H1 (cell line): ENCODE measurements around the gene UBE2J1. TPM values are rescaled to one million over a fixed set of nuclear protein-coding genes. Genes with fewer than 3 reads are reported as not detected.

Source experiments
- BACH1 ChIP-seq: IDR thresholded peaks from 2 replicates; pipeline ENCODE4 v1.6.1; 2012; ENCODE audit warnings: low read length, improper control_type of control experiment
- CTBP2 ChIP-seq: IDR thresholded peaks from 2 replicates; pipeline ENCODE4 v1.7.0; 2011; ENCODE audit warnings: borderline replicate concordance, mild to moderate bottlenecking, moderate library complexity, mixed read lengths, low read length; ENCODE audit not compliant: insufficient read depth, insufficient read length
- JUND ChIP-seq: IDR thresholded peaks from 2 replicates; pipeline ENCODE4 v1.6.1; 2011; ENCODE audit warnings: mild to moderate bottlenecking, improper control_type of control experiment, low read length
- KDM1A ChIP-seq: fragments of 200-600, 300-600 bp; sonication (generic); IDR thresholded peaks from 2 replicates; pipeline ENCODE4 v1.7.1; 2016; ENCODE audit warnings: mild to moderate bottlenecking, low read length, borderline replicate concordance
- KDM5A ChIP-seq: fragments of 200-600 bp; IDR thresholded peaks from 2 replicates; pipeline ENCODE4 v1.7.1; 2012; ENCODE audit warnings: mild to moderate bottlenecking, low read length, inconsistent platforms, mixed read lengths
- PHF8 ChIP-seq: fragments of 200-600 bp; sonication (generic); conservative IDR thresholded peaks from 2 replicates; pipeline ENCODE4 v1.7.1; 2012; ENCODE audit warnings: low read depth, mild to moderate bottlenecking, inconsistent platforms, low read length, moderate library complexity
- SIN3A ChIP-seq, 2 experiments: IDR thresholded peaks in 1 of 2; conservative IDR thresholded peaks in 1 of 2; 2 replicates each; pipeline ENCODE4 v1.6.1; 2011 to 2012; ENCODE audit warnings: low read length in 2 of 2, improper control_type of control experiment in 1 of 2, low read depth in 1 of 2, mild to moderate bottlenecking in 1 of 2
- TAF1 ChIP-seq: IDR thresholded peaks from 2 replicates; pipeline ENCODE4 v1.6.1; 2011; ENCODE audit warnings: mild to moderate bottlenecking, low read depth, low read length
- TAF7 ChIP-seq: optimal IDR thresholded peaks from 2 replicates; pipeline ENCODE3; 2011; ENCODE audit warnings: low read depth, mild to moderate bottlenecking, inconsistent platforms, low read length, moderate library complexity, borderline replicate concordance
- polyA plus RNA-seq, 7 experiments: library from polyadenylated mRNA; depleted of rRNA in 3 of 7; stranded (reverse) in 5 of 7; unstranded in 2 of 7; fragments of >200 nt in 5 of 7; fragments of 200-250 nt in 2 of 7; gene quantifications; 1 replicate in 5 of 7; 2 replicates in 1 of 7; 4 replicates in 1 of 7; pipeline versions ENCODE4 v1.2.1 to v1.2.3, GENCODE V29; 2011 to 2013; ENCODE audit warnings: missing spikeins in 2 of 7, mixed read lengths in 2 of 7
- total RNA-seq: library from RNA; stranded (reverse); fragmentation: NEBNext Ultra II Directional; extraction: Animal tissue kit (Norgen Biotek cat#: 25700); gene quantifications from 2 replicates; pipeline ENCODE4 v1.2.1, GENCODE V29; 2021

UBE2J1 gene
- total and polyA plus RNA-seq, 2 of the 8 experiments (the other 6 are each of a cell fraction or from before 2014, with no cell fraction given): 8.5 to 15.2 TPM

DNA sequence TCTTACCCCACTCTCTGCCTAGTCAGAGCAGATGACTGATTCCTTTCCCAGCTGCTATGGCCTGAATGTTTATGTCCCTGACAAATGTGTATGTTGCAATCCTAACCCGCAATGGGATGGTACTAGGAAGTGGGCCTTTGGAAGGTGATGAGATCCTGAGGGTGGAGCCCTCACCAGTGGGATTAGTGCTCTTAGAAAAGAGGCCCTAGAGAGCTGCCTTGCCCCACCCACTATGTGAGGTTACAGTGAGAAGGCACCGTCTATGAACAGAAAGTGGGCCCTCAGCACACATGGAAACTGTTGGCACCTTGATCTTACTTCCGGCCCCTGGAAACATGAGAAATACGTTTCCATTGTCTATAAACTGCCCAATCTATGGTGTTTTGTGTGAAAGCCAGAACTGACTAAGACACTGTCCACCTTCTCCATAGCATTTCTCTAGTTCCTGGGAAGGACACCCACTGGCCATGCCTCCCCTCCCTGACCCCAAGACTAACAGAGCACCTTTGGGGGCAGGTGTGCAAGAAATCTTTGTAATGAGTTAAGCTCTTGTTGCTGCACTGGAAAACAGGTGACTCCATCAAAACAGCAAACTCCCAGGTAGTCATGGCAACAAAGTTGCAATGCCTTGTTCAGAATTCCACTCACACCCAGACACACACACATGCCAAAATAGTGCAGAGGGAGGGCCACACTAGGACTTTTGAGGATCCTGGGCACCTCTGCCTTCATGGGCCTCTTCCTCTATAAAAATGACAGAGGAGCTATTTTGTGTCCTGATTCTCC is 53.6 kb downstream of the UBE2J1 start (continued):
- TF ChIP-seq TAF1 (no peak), KDM1A (no peak), JUND (no peak), CTBP2 (no peak), BACH1 (no peak), SIN3A (conservative IDR thresholded peaks at IDR 0.05 in 1 of 2, IDR thresholded peaks at IDR 0.05 in 1 of 2; ENCODE audit: low read depth in 1 of 2, low read length in 2 of 2) (no peak), TAF7 (no peak), PHF8 (no peak), KDM5A (no peak)
